Activated CD8-positive, alpha-beta memory T cell treated with anti-CD3 and anti-CD28 coated beads for 48 hours (primary cell): ENCODE results near the gene SYCE3.
A peak's percentile ranks its signal among the peaks of the same experiment; 100 is the strongest.
"Not testable (repeated sequence)": the region's sequence is repeated elsewhere in the genome, so short reads cannot be mapped to it uniquely, and the experiment has no call there.

ENCODE experiments used
- DNase-seq, 3 experiments: peaks; one replicate each; pipeline ENCODE4 v3.0.0-alpha.2; 2020; ENCODE audit warnings: low read depth in 2 of 3, low spot score in 2 of 3

The SYCE3 gene

GRCh38 chr22:50551160-50551752, 11.5 kb downstream of the SYCE3 start:
- no peak for DNase-seq

GRCh38 chr22:50550395-50550794, 12.3 kb downstream of the SYCE3 start:
- DNase-seq: no peak

- no peak for DNase-seq
These were observed 13.6 kb downstream of the SYCE3 start for GRCh38 chr22:50548921-50549790.

- no peak for DNase-seq
These were observed 14.4 kb downstream of the SYCE3 start for GRCh38 chr22:50548040-50548920.

- DNase-seq: no peak
These were observed 15.3 kb downstream of the SYCE3 start for GRCh38 chr22:50547263-50547985.

GRCh38 chr22:50546326-50547262, 16.1 kb downstream of the SYCE3 start:
- no peak for DNase-seq

- DNase-seq: no peak
These were observed 17.0 kb downstream of the SYCE3 start, which contains the start of gene KLHDC7B for GRCh38 chr22:50545522-50546325. Gene KLHDC7B (plus strand): TSS chr22:50545899. CDS start chr22:50546244, 345 bp downstream.

- no peak for DNase-seq
These were observed 17.9 kb downstream of the SYCE3 start for GRCh38 chr22:50544746-50545253.

- DNase-seq: peak in 2 of 3 experiments; percentile 70 to 73
These were observed 18.5 kb downstream of the SYCE3 start for GRCh38 chr22:50544078-50544745.

GRCh38 chr22:50542416-50542927, 20.2 kb downstream of the SYCE3 start:
- no peak for DNase-seq

- not testable (repeated sequence) for DNase-seq
These were observed 21.1 kb downstream of the SYCE3 start for GRCh38 chr22:50541667-50542026.

- no peak for DNase-seq
These were observed 22.3 kb downstream of the SYCE3 start for GRCh38 chr22:50540381-50540780.

GRCh38 chr22:50537765-50538164, 25.0 kb downstream of the SYCE3 start:
- DNase-seq: no peak

GRCh38 chr22:50536226-50536625, 26.5 kb downstream of the SYCE3 start:
- DNase-seq: no peak

- no peak for DNase-seq
These were observed 27.6 kb downstream of the SYCE3 start for GRCh38 chr22:50535113-50535512.

- DNase-seq: not testable (repeated sequence)
These were observed 28.6 kb downstream of the SYCE3 start for GRCh38 chr22:50533856-50534711.
